ENCODE measurements around the gene PPP1R18.

DNA sequence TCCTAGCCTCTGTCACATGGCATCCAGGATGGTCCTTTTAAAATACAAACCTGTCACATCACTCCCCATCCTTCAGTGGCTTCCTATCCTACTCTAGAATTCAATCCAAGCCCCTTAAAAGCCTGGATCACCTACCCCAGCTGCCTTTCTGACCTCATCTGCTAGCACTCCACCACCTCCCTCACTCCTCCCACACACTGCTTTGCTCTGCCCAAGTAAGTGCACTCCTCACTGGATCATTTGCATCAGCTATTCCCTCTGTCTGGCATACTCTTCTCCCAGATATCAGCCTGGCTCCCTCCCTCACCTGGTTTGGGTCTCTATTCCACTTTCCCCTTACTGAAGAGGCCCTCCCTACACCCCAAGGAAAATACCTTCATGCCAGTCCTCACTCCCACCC is 29.0 kb downstream of the PPP1R18 start:
- TF ChIP-seq FOXM1 (IDR thresholded peaks at IDR 0.05; ENCODE audit: borderline replicate concordance) (no peak), ARNT (IDR thresholded peaks at IDR 0.05) (no peak), SUZ12 (IDR thresholded peaks at IDR 0.05) (no peak), FOXA1 (IDR thresholded peaks at IDR 0.05) (no peak), BHLHE40 (IDR thresholded peaks at IDR 0.05; ENCODE audit: borderline replicate concordance) (no peak), HDGF (IDR thresholded peaks at IDR 0.05; ENCODE audit: borderline replicate concordance) (no peak), SP1 (IDR thresholded peaks at IDR 0.05) (no peak), NFRKB (IDR thresholded peaks at IDR 0.05) (no peak), TARDBP (IDR thresholded peaks at IDR 0.05) (no peak), ELF4 (IDR thresholded peaks at IDR 0.05) (no peak)

All from HEK293T (cell line).